HG02623 (cell line): ENCODE results near the gene GPRIN2.
"Not testable (repeated sequence)": the region's sequence is repeated elsewhere in the genome, so short reads cannot be mapped to it uniquely, and the experiment has no call there.

Experiments
- ATAC-seq: cut with Tn5 transposase; IDR thresholded peaks from one replicate; pipeline ENCODE4 v1.9.1; 2021; ENCODE audit warnings: moderate library complexity; ENCODE audit not compliant: unreplicated experiment

Gene GPRIN2

GRCh38 chr10:46570655-46571054 is 14.2 kb upstream of the GPRIN2 start:
- not testable (repeated sequence) for ATAC-seq

GRCh38 chr10:46567151-46567550 is 10.7 kb upstream of the GPRIN2 start:
- not testable (repeated sequence) for ATAC-seq

GRCh38 chr10:46565591-46566332 is 9.3 kb upstream of the GPRIN2 start:
- peak; percentile 66 for ATAC-seq

- no peak for ATAC-seq
These were observed 4.5 kb upstream of the GPRIN2 start for GRCh38 chr10:46560952-46561351.

- ATAC-seq = no peak
These were observed 3.9 kb upstream of the GPRIN2 start for GRCh38 chr10:46560381-46560780.

- no peak for ATAC-seq
These were observed 2.8 kb upstream of the GPRIN2 start for GRCh38 chr10:46559231-46559671.

- no peak for ATAC-seq
These were observed 2.1 kb upstream of the GPRIN2 start for GRCh38 chr10:46558392-46559185.

GRCh38 chr10:46558122-46558391 is 1.6 kb upstream of the GPRIN2 start:
- no peak for ATAC-seq

- no peak for ATAC-seq
These were observed 1.1 kb upstream of the GPRIN2 start for GRCh38 chr10:46557319-46558121.

- ATAC-seq = no peak
These were observed 544 bp downstream of the GPRIN2 start for GRCh38 chr10:46555713-46556514.

GRCh38 chr10:46555366-46555712 is 1.1 kb downstream of the GPRIN2 start:
- ATAC-seq = no peak

GRCh38 chr10:46554166-46554781 is 2.2 kb downstream of the GPRIN2 start:
- no peak for ATAC-seq

- ATAC-seq = no peak
These were observed 3.0 kb downstream of the GPRIN2 start for GRCh38 chr10:46553238-46554049.

- no peak for ATAC-seq
These were observed 3.8 kb downstream of the GPRIN2 start for GRCh38 chr10:46552526-46553237.

GRCh38 chr10:46551701-46552525 is 4.5 kb downstream of the GPRIN2 start:
- no peak for ATAC-seq

GRCh38 chr10:46550795-46551700 is 5.4 kb downstream of the GPRIN2 start:
- no peak for ATAC-seq
